WI38 (cell line): ENCODE measurements around the gene TMTC2.

Experiments used
- H3K4me3 ChIP-seq: 2 replicates; pipeline ENCODE4 v1.5.1; 2011; ENCODE audit warnings: low read depth, mild to moderate bottlenecking, control low read depth, low read length
- TF ChIP-seq, protein P1 (sequence below): IDR thresholded peaks from 2 replicates; pipeline ENCODE4 v1.5.1; 2012; ENCODE audit warnings: low read depth, mild to moderate bottlenecking, control low read depth, low read length

The TMTC2 gene

DNA sequence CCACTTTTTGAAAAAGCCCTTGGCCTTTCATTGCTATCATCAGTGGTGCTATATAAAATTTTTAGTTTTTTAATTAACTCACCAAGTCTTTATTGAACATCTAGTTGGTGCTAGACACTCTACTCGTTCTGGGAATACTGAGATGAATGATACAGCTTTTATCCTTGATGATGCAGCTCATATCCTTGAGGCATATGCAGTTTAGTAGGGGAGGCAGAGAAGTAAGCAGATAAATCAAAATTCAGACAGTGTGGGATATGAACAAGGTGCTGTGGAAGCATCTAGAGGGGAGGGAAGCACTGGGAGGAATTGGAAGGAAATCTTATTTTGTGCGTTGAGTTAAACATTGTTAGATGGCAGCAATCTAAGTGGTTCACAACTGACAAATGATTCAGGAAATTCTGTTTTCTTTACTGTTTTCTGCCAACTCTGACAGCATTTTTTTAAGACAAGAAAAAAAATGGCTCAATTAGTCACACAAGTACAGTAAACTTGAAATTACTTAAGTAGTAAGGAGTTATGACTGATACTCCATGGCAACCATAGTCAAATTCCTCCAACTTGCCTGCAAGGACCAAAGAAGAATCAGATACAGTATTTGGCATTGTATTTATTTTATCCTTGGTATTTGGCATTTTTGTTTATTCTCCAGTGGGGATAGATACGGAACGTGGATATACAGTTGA, 119.2 kb downstream of the TMTC2 start:
- H3K4me3 ChIP-seq, result no peak overlapping the region
- TF ChIP-seq, protein P1, sequence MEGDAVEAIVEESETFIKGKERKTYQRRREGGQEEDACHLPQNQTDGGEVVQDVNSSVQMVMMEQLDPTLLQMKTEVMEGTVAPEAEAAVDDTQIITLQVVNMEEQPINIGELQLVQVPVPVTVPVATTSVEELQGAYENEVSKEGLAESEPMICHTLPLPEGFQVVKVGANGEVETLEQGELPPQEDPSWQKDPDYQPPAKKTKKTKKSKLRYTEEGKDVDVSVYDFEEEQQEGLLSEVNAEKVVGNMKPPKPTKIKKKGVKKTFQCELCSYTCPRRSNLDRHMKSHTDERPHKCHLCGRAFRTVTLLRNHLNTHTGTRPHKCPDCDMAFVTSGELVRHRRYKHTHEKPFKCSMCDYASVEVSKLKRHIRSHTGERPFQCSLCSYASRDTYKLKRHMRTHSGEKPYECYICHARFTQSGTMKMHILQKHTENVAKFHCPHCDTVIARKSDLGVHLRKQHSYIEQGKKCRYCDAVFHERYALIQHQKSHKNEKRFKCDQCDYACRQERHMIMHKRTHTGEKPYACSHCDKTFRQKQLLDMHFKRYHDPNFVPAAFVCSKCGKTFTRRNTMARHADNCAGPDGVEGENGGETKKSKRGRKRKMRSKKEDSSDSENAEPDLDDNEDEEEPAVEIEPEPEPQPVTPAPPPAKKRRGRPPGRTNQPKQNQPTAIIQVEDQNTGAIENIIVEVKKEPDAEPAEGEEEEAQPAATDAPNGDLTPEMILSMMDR, result no peak

DNA sequence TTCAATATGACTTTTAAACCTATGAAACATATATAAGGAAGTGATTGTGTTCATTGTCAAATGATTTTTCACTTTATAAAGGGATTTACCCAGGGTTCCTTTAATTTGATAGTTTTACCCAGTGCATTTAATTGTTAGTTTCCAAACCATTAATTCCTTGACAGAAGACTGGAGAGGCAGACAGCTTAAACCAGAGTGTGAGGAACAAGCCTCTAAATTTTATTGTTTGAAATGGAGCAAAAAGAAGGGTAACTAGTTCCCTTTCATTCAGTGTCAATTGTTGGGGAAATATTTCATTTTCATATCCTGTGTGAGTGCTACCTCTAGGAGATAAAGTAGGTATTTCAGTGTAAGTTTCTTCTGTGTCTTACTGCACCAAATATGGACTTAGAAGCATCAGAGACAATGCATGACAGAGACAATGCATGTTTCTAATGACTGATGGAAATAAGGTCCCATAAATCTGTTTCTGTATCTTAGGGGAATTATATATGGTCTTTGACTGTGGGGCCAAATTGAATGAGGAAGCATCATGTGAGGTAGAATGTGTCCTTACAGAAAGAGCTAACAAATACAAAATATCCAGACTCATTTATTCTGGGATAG, 120.5 kb downstream of the TMTC2 start:
- TF ChIP-seq, protein P1, result no peak
- H3K4me3 ChIP-seq, result no peak overlapping the region

DNA sequence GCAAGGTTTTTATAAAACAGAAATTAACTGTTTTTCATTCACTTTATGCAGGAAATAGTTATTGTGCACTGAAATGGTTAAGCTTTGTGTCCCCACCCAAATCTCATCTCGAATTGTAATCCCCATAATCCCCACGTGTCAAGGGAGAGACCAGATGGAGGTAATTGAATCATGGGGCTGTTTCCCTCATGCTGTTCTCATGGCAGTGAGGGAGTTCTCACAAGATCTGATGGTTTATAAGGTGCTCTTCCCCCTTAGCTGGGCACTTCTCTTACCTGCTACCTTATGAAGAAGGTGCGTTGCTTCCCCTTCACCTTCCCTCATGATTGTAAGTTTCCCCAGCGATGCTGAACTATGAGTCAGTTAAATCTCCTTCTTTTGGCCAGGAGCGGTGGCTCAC, 123.9 kb downstream of the TMTC2 start:
- no peak overlapping the region for H3K4me3 ChIP-seq
- TF ChIP-seq, protein P1, result no peak

DNA sequence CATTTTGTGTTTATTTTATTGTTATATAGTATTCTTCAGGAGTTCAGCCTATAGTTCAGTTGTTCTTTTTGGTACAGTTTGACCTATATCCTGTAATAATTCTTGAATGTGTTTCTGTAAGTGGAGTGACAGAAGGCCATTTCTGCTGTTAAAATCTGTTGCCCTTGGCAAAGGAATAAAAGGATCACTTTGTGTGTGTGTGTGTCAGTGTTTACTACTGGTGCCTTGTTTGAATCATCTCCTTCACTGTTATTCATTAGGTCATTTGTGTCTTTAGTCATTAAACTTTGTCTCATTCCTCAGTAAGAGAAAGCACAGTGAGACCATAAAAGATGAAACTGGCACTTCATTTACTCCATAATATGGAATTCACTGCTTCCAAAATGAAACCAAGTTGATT, 130.7 kb downstream of the TMTC2 start:
- TF ChIP-seq, protein P1, result no peak

DNA sequence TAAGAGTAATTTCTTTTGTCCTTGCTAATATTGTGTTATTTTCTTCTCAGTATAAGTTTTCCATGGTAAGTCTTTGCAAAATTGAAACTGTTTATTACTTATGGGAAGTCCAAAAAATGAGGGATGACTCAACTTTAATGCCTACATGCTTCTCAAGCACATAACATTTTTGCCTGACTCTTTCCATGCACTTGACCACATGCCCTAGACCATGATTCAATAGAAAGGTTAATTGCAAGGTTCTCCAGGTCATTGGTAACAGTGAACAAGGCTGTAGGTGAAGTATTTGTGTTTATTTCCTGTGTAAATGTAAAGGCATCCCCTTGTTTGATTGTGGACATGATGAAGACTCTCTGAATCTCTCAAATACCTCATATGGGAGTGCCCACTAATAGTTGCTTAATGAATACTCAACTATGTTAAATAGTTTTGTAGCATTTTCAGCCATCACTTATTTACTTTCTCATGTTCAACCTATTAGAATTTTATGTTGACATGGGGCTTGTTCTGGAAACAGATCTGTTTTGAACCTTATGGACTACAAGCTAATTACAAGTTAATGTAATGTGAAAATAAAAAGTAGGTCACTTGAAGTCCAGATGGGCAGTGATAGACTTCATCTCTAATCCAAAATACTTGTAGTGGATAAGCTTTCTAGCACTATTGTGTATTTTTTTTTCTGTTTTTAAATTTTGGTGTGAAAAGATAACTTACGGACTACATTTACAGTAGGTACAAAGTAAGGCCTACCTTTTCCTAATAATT, 131.7 kb downstream of the TMTC2 start:
- H3K4me3 ChIP-seq, result no peak overlapping the region
- TF ChIP-seq, protein P1, result no peak

More for the DNA sequence above, 130.7 kb downstream of the TMTC2 start:
- no peak overlapping the region for H3K4me3 ChIP-seq

DNA sequence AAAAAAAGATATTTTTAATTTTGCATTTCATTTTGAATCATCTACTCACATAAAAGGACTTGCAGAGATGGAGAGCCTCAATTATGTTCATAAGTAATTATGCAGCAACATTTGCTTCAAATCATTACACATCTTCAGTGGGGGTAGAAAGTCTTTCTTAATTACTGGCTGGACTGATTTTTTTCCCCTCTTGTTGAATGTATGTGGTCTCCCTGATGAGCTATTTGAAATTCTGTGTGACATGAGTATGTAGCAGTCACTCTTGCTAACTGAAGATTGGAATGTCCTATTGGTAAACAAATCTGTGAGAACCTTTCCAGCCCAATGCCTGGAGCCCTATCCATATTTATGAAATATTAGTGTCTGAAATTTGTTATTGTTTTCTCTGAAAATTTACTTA, 139.8 kb downstream of the TMTC2 start:
- TF ChIP-seq, protein P1, result no peak
- no peak overlapping the region for H3K4me3 ChIP-seq

DNA sequence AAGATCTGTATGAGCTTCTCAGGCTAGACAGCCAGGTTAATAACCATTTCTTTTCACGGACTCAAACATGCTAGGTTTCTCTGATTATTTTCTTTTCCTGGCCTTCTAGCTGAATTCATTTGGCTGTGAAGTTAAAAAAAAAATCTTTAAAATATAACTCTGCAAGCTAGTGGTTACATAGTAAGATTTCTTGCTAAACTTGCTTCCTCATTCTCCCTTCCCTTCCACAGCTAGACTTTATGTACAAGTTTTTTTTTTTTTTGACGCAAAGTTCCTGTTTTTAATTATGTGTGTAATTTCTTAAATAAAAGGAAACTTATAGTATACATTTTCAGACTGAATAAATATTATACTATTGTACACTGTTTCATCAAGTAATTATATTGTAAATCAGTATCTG, 145.4 kb downstream of the TMTC2 start:
- H3K4me3 ChIP-seq, result no peak overlapping the region
- TF ChIP-seq, protein P1, result no peak
